ENCODE measurements around the gene LIPM. TPM values are rescaled to one million over a fixed set of nuclear protein-coding genes. Genes with fewer than 3 reads are reported as not detected.

Gene LIPM
- total RNA-seq, 1 donor from 2014 or later, result not detected

GRCh38 chr10:88803641-88804040, 1.1 kb downstream of the LIPM start:
- DNase-seq (no peak), ATAC-seq (no peak)
- Histone ChIP-seq H3K27me3 (ENCODE audit: low read depth) (no peaks in the 10 kb centered on the region), H3K36me3 (no peaks in the 10 kb centered on the region), H3K27ac (no peak overlapping the region), H3K4me1 (no peaks in the 10 kb centered on the region), H3K9me3 (no peaks in the 10 kb centered on the region), H3K4me3 (no peak overlapping the region)
- intact Hi-C loops (cut with DNase I), result no loop called here
- TF ChIP-seq CTCF (IDR thresholded peaks at IDR 0.05), result no peak

- intact Hi-C loops (cut with DNase I), result no loop called here
- DNase-seq (no peak), ATAC-seq (no peak)
- TF ChIP-seq CTCF (IDR thresholded peaks at IDR 0.05), result no peak
- no peaks in the 10 kb centered on the region for H3K4me1 ChIP-seq
- no peaks in the 10 kb centered on the region for H3K27me3 ChIP-seq (ENCODE audit: low read depth)
- no peak overlapping the region for H3K4me3 ChIP-seq
- H3K36me3 ChIP-seq, result no peaks in the 10 kb centered on the region
- no peak overlapping the region for H3K27ac ChIP-seq
- H3K9me3 ChIP-seq, result no peaks in the 10 kb centered on the region
Measured at GRCh38 chr10:88804083-88804812, 1.7 kb downstream of the LIPM start.

DNA sequence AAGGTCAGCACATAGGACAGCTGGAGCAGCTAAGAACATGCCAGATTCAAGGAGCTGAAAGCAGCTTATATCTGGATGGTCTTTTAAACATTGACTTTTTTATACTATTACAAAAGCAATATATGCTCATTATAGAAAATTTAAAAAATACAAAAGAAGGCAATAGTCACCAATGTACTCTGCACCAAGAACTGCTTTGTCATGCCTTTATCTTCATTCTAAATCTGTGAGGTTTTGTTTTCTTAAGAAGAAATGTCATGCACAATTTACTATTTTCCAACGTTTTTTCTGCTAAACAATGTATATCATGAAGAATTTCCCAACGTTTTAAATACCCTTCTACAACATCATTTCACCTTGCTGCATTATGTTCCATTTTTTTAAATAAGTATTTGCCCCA, 2.8 kb downstream of the LIPM start:
- no peaks in the 10 kb centered on the region for H3K27me3 ChIP-seq (ENCODE audit: low read depth)
- intact Hi-C loops (cut with DNase I), result no loop called here
- no peaks in the 10 kb centered on the region for H3K9me3 ChIP-seq
- no peak for TF ChIP-seq CTCF (IDR thresholded peaks at IDR 0.05)
- no peaks in the 10 kb centered on the region for H3K4me1 ChIP-seq
- H3K4me3 ChIP-seq, result no peak overlapping the region
- ATAC-seq, result no peak
- no peak for DNase-seq
- no peak overlapping the region for H3K27ac ChIP-seq
- H3K36me3 ChIP-seq, result no peaks in the 10 kb centered on the region

DNA sequence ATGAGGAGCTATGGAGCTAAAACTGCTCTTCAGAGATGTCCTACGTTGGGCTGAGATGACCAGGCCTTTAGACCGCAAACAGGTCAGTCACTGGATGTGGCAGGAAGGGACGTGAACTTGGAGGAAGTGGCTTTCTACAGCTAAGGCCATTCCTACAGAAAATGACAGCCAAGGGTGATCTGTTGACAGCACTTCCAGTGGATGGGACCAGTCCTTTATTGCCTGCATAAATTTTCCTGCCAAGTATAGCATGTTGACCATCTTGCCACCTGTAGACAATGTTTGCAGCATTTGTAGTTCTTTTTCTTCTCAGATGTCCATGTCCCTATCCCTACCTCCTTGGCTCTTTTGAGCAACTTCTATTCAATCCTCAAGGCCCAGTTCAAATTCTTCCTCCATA, 3.4 kb downstream of the LIPM start:
- intact Hi-C loops (cut with DNase I), result no loop called here
- no peaks in the 10 kb centered on the region for H3K36me3 ChIP-seq
- H3K9me3 ChIP-seq, result no peaks in the 10 kb centered on the region
- no peaks in the 10 kb centered on the region for H3K27me3 ChIP-seq (ENCODE audit: low read depth)
- H3K27ac ChIP-seq, result no peak overlapping the region
- no peak for ATAC-seq
- H3K4me1 ChIP-seq, result no peaks in the 10 kb centered on the region
- TF ChIP-seq CTCF (IDR thresholded peaks at IDR 0.05), result no peak
- H3K4me3 ChIP-seq, result no peak overlapping the region
- no peak for DNase-seq

DNA sequence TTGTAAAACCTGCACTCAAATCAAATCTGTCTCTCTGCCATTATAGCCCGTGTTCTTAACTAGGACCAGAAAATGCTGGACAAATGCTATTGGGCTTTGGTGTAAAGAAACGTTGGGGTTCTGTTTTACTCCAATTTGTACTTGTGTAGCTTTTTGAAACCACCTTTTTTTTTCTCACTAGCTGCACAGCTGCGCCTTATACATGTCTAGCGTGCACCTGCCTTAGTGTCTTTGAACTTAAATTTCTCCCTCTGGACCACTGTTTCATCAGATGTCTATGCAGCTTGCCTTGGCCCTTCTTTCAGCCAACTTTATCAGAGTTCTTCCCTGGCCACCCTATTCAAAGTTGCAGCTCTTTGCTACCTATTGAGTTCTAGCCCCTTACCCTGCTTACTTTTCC, 7.1 kb downstream of the LIPM start:
- Histone ChIP-seq H3K36me3 (no peaks in the 10 kb centered on the region), H3K4me3 (no peak overlapping the region), H3K27ac (no peak overlapping the region), H3K9me3 (no peaks in the 10 kb centered on the region), H3K4me1 (no peaks in the 10 kb centered on the region), H3K27me3 (ENCODE audit: low read depth) (no peaks in the 10 kb centered on the region)
- DNase-seq (no peak), ATAC-seq (no peak)
- TF ChIP-seq CTCF (IDR thresholded peaks at IDR 0.05), result no peak
- intact Hi-C loops (cut with DNase I), result no loop called here

Data from lower lobe of right lung (tissue), 2 donors.